Measurements from ENCODE around the gene ANKRD17.

DNA sequence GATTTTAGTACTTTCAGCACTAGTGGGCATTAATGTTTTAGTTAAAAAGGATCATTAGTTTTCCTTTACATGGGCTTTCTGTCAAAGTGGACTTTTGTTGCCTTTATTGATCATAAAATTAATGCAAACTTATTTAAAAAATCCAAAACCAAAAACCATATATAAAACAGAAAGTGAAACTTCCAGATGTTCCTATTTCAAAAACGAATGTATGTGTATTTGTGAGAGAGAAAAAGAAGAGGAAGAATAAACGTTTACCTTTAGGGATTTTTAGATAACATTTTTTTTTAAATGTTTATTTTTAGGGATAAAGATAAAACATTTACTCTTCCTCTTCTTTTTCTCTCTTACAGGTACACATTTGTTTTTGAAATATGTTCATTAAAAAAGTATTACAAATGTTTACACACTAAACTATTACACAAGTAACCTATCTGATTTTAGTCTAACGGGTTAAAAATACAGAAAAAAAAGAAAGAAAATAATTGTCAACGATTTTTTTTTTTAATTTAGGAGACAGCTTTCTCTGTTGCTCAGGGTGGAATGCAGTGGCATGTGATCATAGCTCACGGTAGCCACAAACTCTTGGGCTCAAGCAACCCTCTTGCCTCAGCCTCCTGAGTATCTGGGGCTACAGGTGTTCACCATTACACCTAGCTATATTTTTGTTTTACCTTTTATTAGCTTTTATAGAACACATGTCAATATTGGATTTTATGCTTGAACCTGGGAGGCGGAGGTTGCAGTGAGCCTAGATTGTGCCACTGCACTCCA is 172.3 kb downstream of the ANKRD17 start:
- TF ChIP-seq, protein P1, sequence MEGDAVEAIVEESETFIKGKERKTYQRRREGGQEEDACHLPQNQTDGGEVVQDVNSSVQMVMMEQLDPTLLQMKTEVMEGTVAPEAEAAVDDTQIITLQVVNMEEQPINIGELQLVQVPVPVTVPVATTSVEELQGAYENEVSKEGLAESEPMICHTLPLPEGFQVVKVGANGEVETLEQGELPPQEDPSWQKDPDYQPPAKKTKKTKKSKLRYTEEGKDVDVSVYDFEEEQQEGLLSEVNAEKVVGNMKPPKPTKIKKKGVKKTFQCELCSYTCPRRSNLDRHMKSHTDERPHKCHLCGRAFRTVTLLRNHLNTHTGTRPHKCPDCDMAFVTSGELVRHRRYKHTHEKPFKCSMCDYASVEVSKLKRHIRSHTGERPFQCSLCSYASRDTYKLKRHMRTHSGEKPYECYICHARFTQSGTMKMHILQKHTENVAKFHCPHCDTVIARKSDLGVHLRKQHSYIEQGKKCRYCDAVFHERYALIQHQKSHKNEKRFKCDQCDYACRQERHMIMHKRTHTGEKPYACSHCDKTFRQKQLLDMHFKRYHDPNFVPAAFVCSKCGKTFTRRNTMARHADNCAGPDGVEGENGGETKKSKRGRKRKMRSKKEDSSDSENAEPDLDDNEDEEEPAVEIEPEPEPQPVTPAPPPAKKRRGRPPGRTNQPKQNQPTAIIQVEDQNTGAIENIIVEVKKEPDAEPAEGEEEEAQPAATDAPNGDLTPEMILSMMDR (IDR thresholded peaks at IDR 0.05), result no peak
- TF ChIP-seq POLR2A (IDR thresholded peaks at IDR 0.05) (no peak), POLR2AphosphoS5 (IDR thresholded peaks at IDR 0.05; ENCODE audit: insufficient read depth in 1 of 2, low read depth in 1 of 2) (no peak)

Measured in vagina (tissue), 2 donors.